Measurements from ENCODE around the gene PAPPA2. TPM values are rescaled to one million over a fixed set of nuclear protein-coding genes. Genes with fewer than 3 reads are reported as not detected.

The PAPPA2 gene
- total RNA-seq, 1 donor from 2014 or later = 3.1 TPM

DNA sequence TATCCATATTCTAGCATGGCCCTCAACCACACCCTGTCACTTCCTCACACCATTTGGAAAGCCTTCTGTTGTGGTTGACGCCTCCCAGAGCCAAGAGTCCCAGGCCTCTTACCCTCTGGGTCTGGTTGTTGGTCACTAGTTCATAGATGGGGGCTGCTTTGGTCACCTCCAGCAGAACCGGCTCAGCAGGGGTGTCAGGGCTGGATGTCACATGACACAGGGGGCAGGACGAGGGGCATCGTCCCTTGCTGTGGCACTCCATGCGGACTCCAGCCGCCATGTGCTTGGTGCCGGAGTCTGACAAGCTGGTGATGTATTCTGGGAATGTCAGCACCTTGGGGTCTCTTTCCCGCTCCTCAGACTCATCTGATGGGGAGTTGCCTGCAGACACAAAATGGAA lies 431.5 kb downstream of the PAPPA2 start:
- no peak overlapping the region for H3K4me3 ChIP-seq (ENCODE audit: low read length in 3 of 3)
- no peaks in the 10 kb centered on the region for H3K9me3 ChIP-seq (ENCODE audit: control insufficient read depth in 3 of 3, low read length in 3 of 3)
- peaks cover 0 to 4% (median 2%) of the 10 kb centered on the region in 3 donors for H3K4me1 ChIP-seq (ENCODE audit: control insufficient read depth in 3 of 3, insufficient read depth in 3 of 3, low read length in 3 of 3)
- no peak overlapping the region for H3K9ac ChIP-seq (ENCODE audit: low read depth in 1 of 3, low read length in 3 of 3)
- H3K27me3 ChIP-seq (ENCODE audit: control insufficient read depth in 3 of 3, insufficient read depth in 3 of 3, low read length in 3 of 3) = peaks cover 4 to 12% (median 12%) of the 10 kb centered on the region in 3 donors
- no peaks in the 10 kb centered on the region for H3K36me3 ChIP-seq (ENCODE audit: control insufficient read depth in 3 of 3, insufficient read depth in 3 of 3, low read length in 3 of 3)
- no peak overlapping the region for H3K27ac ChIP-seq (ENCODE audit: low read depth, low read length)
